CD4-positive, alpha-beta T cell treated with Interleukin-21 for 1 hour (primary cell): ENCODE measurements around the gene ECM1.

Source experiments
- DNase-seq: peaks from one replicate; pipeline ENCODE4 v3.0.0-alpha.2; 2020

Gene ECM1

GRCh38 chr1:150507912-150508864, at the start of gene ECM1:
Gene ECM1 (plus strand): TSS chr1:150508109. CDS start chr1:150508210, 101 bp downstream.
- DNase-seq: no peak

GRCh38 chr1:150464422-150464826, 43.5 kb upstream of the ECM1 start:
- peak; percentile 78 for DNase-seq

GRCh38 chr1:150466964-150467363, 40.9 kb upstream of the ECM1 start:
- DNase-seq: no peak

- DNase-seq: no peak
These were observed 38.6 kb upstream of the ECM1 start for GRCh38 chr1:150469291-150469690.

DNA sequence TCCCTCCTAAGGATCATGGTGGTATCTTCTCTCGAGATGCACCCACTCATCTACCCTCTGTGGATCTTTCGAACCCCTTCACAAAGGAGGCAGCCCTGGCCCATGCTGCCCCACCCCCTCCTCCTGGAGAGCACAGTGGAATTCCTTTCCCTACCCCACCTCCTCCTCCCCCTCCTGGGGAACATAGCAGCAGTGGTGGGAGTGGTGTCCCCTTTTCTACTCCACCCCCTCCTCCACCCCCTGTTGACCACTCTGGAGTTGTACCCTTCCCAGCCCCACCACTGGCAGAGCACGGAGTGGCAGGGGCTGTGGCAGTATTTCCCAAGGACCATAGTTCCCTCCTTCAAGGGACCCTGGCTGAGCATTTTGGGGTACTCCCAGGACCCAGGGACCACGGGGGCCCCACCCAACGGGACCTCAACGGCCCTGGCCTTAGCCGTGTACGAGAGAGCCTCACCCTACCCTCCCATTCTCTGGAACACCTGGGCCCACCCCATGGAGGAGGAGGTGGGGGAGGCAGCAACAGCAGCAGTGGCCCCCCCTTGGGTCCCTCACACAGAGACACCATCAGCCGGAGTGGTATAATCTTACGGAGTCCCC, 35.2 kb upstream of the ECM1 start:
- no peak for DNase-seq

DNA sequence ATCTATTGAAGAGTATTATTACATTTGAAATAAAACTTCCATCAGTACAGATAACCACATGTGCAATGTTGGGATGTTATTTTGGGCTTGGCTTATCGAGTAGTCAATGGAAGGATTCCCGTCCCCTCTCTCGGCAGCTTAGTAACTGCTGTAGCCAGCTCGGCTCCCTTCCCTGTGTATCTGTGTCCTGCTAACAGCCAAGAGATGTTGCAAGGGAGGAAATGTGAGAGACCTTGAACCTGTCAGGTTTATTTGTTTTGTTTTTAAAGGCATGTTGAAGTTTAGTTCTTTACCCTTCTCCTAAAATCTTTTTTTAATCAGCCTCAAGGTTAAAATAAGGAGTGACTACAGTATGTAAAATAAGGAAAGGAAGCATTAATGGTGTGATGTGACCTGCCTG, 34.2 kb upstream of the ECM1 start:
- no peak for DNase-seq

GRCh38 chr1:150474869-150475268, 33.0 kb upstream of the ECM1 start:
- DNase-seq: no peak

- no peak for DNase-seq
These were observed 31.2 kb upstream of the ECM1 start for GRCh38 chr1:150476754-150477153.

DNA sequence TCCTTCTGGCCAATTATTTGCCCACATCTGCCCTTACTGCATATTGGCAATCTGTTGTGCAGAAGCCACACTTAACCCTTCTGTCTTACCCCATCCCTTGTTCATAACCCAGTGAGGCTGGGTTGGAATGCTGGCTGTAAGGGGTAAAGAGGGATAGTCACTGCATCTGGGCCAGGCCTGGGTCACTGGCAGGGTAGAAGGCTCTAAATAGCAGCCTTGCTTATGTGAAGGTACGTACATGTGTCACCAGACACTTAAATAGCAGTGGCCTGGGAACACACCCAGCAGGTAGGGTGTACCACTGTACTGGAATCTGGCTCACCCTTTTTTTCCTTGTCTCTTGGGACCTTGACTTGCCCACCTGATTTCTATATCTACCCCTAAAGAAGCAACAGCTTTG, 30.6 kb upstream of the ECM1 start:
- DNase-seq: no peak

DNA sequence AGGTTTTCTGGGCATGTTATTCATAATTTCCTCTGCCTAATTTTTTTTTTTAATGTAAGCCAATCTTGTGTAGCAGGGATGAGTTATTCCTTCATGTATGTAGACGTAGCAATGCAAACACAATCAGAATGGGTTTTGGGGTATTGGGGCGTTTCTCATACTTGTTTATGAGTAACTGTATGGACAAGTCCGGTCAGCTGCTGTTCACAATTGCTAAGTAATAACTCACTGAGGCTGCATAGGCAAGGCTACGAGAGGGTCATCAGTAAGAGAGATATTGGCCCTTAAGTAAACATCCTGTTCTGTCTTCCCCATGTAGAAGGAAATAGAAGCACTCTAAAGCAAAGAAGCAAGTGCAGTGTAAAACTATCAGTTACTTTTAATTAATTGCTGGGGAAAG, 30.2 kb upstream of the ECM1 start:
- DNase-seq: no peak

GRCh38 chr1:150479370-150479769, 28.5 kb upstream of the ECM1 start:
- DNase-seq: no peak

DNA sequence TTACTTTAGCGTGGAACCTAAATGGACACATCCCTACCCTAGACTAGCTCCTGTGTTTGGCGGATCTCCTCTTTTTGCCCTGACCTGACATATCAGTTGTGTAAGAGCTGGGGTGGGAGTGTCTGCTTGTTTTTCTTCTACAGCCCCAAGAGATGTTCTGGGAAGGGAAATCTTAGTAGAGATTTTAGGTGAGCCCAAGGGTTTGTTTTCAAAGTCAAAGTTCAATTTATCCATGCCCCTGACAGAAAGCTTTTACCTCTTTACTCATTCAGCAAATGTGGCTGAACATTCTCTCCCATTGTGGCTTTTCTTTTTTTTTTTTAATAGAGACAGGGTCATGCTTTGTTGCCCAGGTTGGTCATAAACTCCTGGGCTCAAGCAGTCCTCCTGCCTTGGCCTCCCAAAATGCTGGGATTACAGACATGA, 28.0 kb upstream of the ECM1 start:
- DNase-seq: no peak

DNA sequence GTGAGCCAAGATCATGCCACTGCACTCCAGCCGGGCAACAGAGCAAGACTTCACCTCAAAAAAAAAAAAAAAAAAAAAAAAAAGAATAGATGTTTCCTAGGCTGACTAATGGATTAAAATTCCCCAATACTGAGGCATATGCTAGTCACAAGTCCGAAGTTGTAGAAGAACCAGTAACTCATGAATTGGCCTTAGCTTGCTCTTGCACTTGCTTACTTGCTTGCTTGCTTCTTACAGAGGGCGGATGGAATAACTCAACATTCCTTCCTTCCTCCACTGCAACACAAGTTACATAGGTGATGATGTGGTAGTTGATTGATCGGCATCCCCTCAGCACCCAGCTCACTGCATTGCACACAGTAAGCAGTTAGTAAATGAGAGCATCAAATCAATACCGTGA, 23.5 kb upstream of the ECM1 start:
- DNase-seq: no peak

- no peak for DNase-seq
These were observed 23.0 kb upstream of the ECM1 start for GRCh38 chr1:150484861-150485260.

- peak; percentile 98 for DNase-seq
These were observed 20.7 kb upstream of the ECM1 start, which contains the start of gene TARS2 for GRCh38 chr1:150486966-150487762. Gene TARS2 (plus strand): TSS chr1:150487419. CDS start chr1:150487451, 32 bp downstream.

- DNase-seq: peak; percentile 5
These were observed 20.2 kb upstream of the ECM1 start for GRCh38 chr1:150487763-150488115.

DNA sequence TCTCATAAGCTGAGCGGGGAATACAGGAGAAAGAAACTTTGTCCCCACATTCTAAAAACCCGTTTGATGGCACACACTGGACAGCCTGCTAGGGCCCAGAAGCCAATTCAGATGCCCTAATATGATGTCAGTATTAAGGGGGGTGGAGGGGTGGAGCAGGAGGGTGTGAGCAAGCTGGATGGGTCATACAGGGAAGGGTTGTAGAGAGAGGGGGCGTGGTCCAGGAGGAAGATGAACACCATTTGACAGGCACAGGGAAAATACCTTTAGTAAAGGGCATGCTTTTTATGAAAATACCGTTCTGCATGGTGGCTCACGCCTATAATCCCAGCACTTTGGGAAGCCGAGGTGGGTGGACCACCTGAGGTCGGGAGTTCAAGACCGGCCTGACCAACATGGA, 14.7 kb upstream of the ECM1 start:
- no peak for DNase-seq

DNA sequence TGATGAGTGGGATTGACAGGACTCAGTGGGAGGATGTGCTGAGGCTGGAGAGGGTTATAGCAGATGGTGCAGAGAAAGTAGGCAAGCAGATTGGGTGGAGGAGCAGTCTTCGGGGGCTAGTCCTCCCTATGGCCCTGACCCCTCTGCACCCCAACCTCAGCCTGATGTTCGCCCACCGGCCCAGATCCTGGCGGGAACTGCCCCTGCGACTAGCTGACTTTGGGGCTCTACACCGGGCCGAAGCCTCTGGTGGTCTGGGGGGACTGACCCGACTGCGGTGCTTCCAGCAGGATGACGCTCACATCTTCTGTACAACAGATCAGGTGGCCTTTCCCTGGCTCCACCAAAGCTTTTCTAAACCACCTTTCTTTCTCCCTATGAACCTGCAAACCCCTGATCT, 9.6 kb upstream of the ECM1 start:
- DNase-seq: no peak

GRCh38 chr1:150505431-150505830, 2.5 kb upstream of the ECM1 start:
- DNase-seq: no peak

DNA sequence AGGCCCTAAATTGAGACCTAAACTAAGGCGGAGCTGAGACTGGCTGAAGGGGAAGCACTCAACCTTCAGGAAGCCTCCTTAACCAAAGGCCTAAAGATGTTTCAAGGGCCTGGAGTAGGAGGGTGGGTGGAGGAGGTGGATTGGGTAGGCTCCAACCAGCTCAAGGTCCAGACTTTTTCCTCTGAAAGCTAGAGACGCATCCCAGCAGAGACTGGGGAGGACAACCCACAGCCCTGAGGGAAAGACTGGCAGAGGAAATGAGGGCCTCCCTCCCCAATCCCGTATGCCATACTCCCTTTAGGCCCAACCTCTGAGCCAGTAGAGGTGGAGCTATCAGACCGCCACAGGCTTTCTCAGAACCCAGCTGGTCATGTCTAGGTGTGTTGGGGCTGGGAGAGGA, 1.1 kb downstream of the ECM1 start:
- DNase-seq: no peak

- no peak for DNase-seq
These were observed 3.6 kb downstream of the ECM1 start for GRCh38 chr1:150511551-150511950.

- no peak for DNase-seq
These were observed 4.2 kb downstream of the ECM1 start for GRCh38 chr1:150511985-150512660.

GRCh38 chr1:150512846-150513245, 4.9 kb downstream of the ECM1 start:
- no peak for DNase-seq
